Measurements from ENCODE around the gene ARL15. TPM values are rescaled to one million over a fixed set of nuclear protein-coding genes. Genes with fewer than 3 reads are reported as not detected.

ARL15 gene
- total RNA-seq (2011; cell fraction: chromatin; rRNA removed; ENCODE audit: low replicate concordance) = 218 and 235 TPM in 2 replicates
- total RNA-seq (2011; cell fraction: nucleolus; rRNA removed) = 124 and 166 TPM in 2 replicates
- total RNA-seq (2011; cell fraction: nucleoplasm; rRNA removed) = 179 and 212 TPM in 2 replicates
- total RNA-seq (2014; rRNA removed) (45.9 and 46.7 TPM in 2 replicates), total RNA-seq (2014; rRNA removed; fragmentation: Illumina TruSeq; extraction: Trizol) (64.0 and 71.2 TPM in 2 replicates), total RNA-seq (2015; rRNA removed; fragmentation: Illumina TruSeq; extraction: Trizol) (40.0 and 46.1 TPM in 2 replicates), total RNA-seq (2021) (54.1 and 58.7 TPM in 2 replicates), polyA plus RNA-seq (2011; rRNA removed) (59.5 and 60.1 TPM in 2 replicates), polyA plus RNA-seq (2014; fragmentation: Illumina TruSeq; extraction: Trizol) (71.8 and 80.4 TPM in 2 replicates), polyA plus RNA-seq (2014; fragmentation: Nextera tagmentation; extraction: Ambion mirVana) (10 to 100 TPM; 18.5 to 22.4 TPM), polyA plus RNA-seq (2014; rRNA removed) (57.0 and 60.0 TPM in 2 replicates), polyA minus RNA-seq (2011; rRNA and poly(A)+ RNA removed) (135 and 180 TPM in 2 replicates), Bru-seq, nascent RNA (percentile 87 among the genes with signal in this experiment), BruChase-seq, experiment 1, labeled RNA remaining after a 2-hour chase (percentile 87 among the genes with signal in this experiment), BruChase-seq, experiment 2, labeled RNA remaining after a 6-hour chase (percentile 82 among the genes with signal in this experiment)
- 24.8 and 46.7 TPM in 2 replicates for polyA plus RNA-seq (2011; cell fraction: cytosol; rRNA removed)
- polyA plus RNA-seq (2011; cell fraction: nucleus; rRNA removed) = 29.3 and 46.0 TPM in 2 replicates
- polyA plus RNA-seq (2012) = 45.4 and 47.0 TPM in 2 replicates
- 39.2 and 48.3 TPM in 2 replicates for polyA minus RNA-seq (2011; cell fraction: cytosol; rRNA and poly(A)+ RNA removed)
- 201 and 315 TPM in 2 replicates for polyA minus RNA-seq (2011; cell fraction: nucleus; rRNA and poly(A)+ RNA removed)
- long read RNA-seq, experiment 1, transcript ARL15-202 (5 exons, 2,486 nt) = major isoform, 5 of 29 reads
- long read RNA-seq, experiment 1, partial matches to known transcripts = 2 of 29 reads
- long read RNA-seq, experiment 1, other reads (novel, unspliced or antisense) = 20 of 29 reads
- long read RNA-seq, experiment 2, partial matches to known transcripts = 0 of 31 reads
- long read RNA-seq, experiment 2, other reads (novel, unspliced or antisense) = 31 of 31 reads
- long read RNA-seq, experiment 3, partial matches to known transcripts = 1 of 6 reads
- long read RNA-seq, experiment 3, other reads (novel, unspliced or antisense) = 5 of 6 reads

- Histone ChIP-seq H3K36me3 (ENCODE audit: control insufficient read depth, insufficient read depth, low read length) (peaks cover 9% of the 10 kb centered on the region), H3K4me2 (ENCODE audit: insufficient read depth, low read length) (peak within 1 kb of the TSS; percentile 93), H3K27me3 (ENCODE audit: control insufficient read depth in 2 of 2, insufficient read depth in 2 of 2, low read length in 2 of 2) (no peaks in the 10 kb centered on the region), H3K4me3 (peak within 1 kb of the TSS; percentile 75), H3K79me2 (ENCODE audit: control insufficient read depth, insufficient read depth, low read length) (peaks cover 89% of the 10 kb centered on the region), H3K9me1 (ENCODE audit: control insufficient read depth, insufficient read depth, low read length) (no peaks in the 10 kb centered on the region), H2AFZ (ENCODE audit: low read depth, low read length) (peak within 1 kb of the TSS; percentile 56; the same call in 1 of the 2 replicates), H3K9ac (ENCODE audit: insufficient read depth in 1 of 2, low read depth in 2 of 2, low read length in 2 of 2) (peak within 1 kb of the TSS; percentile 88 to 94), H4K20me1 (replicated peaks; ENCODE audit: control insufficient read depth, insufficient read depth, low read length) (no peaks in the 10 kb centered on the region), H3K27ac (ENCODE audit: extremely low read depth, low read depth, low read length) (peak within 1 kb of the TSS; percentile 94), H3K4me1 (replicated peaks in 1 of 2; ENCODE audit: control insufficient read depth in 2 of 2, insufficient read depth in 2 of 2, low read length in 2 of 2) (peaks cover 8 to 37% of the 10 kb centered on the region in 2 experiments), H3K9me3 (replicated peaks; ENCODE audit: control insufficient read depth, insufficient read depth, low read depth, low read length) (no peaks in the 10 kb centered on the region)
- WGBS (ENCODE audit: insufficient coverage, low coverage, missing lambda C conversion rate) = under 1% methylated on average over 44 of the region's 50 CpGs
- POLR2A ChIA-PET = interaction anchor here (0.5 to 2.8 kb wide), 55 partner anchors 7 to 1511 kb away, joined by 3 to 58 read pairs (median 4); no protein-coding TSS in a partner anchor
- DNase-seq (ENCODE audit: extremely low read depth in 1 of 4, low spot score in 3 of 4) = peak; percentile 97 to 99 (median 98)
- in situ Hi-C loops (cut with MboI) (no loop called here), intact Hi-C loops (cut with micrococcal nuclease) (loop anchor here (1.0 to 5.0 kb wide), 5 partner anchors 16 to 179 kb away; no protein-coding TSS in a partner anchor)
- BruUV-seq (replicated peaks) = TSS peak; percentile 23
- peak; percentile 82 for FAIRE-seq
- ATAC-seq = peak; percentile 73
- CTCF ChIA-PET (ENCODE audit: low intra/inter-chr PET ratio) = no interaction called here
- TF ChIP-seq DDX20 (tag; IDR thresholded peaks at IDR 0.05; ENCODE audit: low read depth) (no peak), HMG20B (CRISPR knock-in tag; IDR thresholded peaks at IDR 0.05) (no peak), RUNX1 (IDR thresholded peaks at IDR 0.05; ENCODE audit: low read depth) (no peak), TAF15 (IDR thresholded peaks at IDR 0.05; ENCODE audit: low read depth, low read length) (0 out of 2 replicates have a peak, but pooled peaks have one; percentile 58), TCFL5 (CRISPR knock-in tag; conservative IDR thresholded peaks at IDR 0.05) (no peak), BCOR (IDR thresholded peaks at IDR 0.05) (no peak; the same call in 1 of the 2 replicates), ILK (tag; IDR thresholded peaks at IDR 0.05; ENCODE audit: borderline replicate concordance, low read depth) (no peak), ETS2 (tag; IDR thresholded peaks at IDR 0.05; ENCODE audit: borderline replicate concordance, poor library complexity, severe bottlenecking) (no peak), ZNF121 (CRISPR knock-in tag; conservative IDR thresholded peaks at IDR 0.05) (no peak), KLF10 (CRISPR knock-in tag; IDR thresholded peaks at IDR 0.05) (peak; percentile 76; the same call in 1 of the 2 replicates), DIDO1 (tag; IDR thresholded peaks at IDR 0.05; ENCODE audit: low read depth) (no peak)
- TF ChIP-seq, protein P1, sequence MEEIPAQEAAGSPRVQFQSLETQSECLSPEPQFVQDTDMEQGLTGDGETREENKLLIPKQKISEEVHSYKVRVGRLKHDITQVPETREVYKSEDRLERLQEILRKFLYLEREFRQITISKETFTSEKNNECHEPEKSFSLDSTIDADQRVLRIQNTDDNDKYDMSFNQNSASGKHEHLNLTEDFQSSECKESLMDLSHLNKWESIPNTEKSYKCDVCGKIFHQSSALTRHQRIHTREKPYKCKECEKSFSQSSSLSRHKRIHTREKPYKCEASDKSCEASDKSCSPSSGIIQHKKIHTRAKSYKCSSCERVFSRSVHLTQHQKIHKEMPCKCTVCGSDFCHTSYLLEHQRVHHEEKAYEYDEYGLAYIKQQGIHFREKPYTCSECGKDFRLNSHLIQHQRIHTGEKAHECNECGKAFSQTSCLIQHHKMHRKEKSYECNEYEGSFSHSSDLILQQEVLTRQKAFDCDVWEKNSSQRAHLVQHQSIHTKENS (CRISPR knock-in tag; IDR thresholded peaks at IDR 0.05) = peak; percentile 87
- TF ChIP-seq, protein P2, sequence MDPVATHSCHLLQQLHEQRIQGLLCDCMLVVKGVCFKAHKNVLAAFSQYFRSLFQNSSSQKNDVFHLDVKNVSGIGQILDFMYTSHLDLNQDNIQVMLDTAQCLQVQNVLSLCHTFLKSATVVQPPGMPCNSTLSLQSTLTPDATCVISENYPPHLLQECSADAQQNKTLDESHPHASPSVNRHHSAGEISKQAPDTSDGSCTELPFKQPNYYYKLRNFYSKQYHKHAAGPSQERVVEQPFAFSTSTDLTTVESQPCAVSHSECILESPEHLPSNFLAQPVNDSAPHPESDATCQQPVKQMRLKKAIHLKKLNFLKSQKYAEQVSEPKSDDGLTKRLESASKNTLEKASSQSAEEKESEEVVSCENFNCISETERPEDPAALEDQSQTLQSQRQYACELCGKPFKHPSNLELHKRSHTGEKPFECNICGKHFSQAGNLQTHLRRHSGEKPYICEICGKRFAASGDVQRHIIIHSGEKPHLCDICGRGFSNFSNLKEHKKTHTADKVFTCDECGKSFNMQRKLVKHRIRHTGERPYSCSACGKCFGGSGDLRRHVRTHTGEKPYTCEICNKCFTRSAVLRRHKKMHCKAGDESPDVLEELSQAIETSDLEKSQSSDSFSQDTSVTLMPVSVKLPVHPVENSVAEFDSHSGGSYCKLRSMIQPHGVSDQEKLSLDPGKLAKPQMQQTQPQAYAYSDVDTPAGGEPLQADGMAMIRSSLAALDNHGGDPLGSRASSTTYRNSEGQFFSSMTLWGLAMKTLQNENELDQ (CRISPR knock-in tag; IDR thresholded peaks at IDR 0.05; ENCODE audit: borderline replicate concordance) = 0 out of 2 replicates have a peak, but pooled peaks have one; percentile 73
Observed at GRCh38 chr5:54310433-54311175, at the start of gene ARL15. TSS of gene ARL15 (minus strand) at chr5:54310573.

Data from K562 (cell line).